Skeletal muscle cell (primary cell): ENCODE results near the gene UBALD2.
"Not testable (repeated sequence)": the region's sequence is repeated elsewhere in the genome, so short reads cannot be mapped to it uniquely, and the experiment has no call there.

Experiments
- DNase-seq: peaks from one replicate; pipeline ENCODE4 v3.0.0-alpha.2; 2010; ENCODE audit warnings: low read depth
- H3K4me3 ChIP-seq: 2 replicates; pipeline ENCODE4 v1.5.1; 2011; ENCODE audit warnings: low read depth, mild to moderate bottlenecking, control low read depth, low read length, moderate library complexity

The UBALD2 gene

DNA sequence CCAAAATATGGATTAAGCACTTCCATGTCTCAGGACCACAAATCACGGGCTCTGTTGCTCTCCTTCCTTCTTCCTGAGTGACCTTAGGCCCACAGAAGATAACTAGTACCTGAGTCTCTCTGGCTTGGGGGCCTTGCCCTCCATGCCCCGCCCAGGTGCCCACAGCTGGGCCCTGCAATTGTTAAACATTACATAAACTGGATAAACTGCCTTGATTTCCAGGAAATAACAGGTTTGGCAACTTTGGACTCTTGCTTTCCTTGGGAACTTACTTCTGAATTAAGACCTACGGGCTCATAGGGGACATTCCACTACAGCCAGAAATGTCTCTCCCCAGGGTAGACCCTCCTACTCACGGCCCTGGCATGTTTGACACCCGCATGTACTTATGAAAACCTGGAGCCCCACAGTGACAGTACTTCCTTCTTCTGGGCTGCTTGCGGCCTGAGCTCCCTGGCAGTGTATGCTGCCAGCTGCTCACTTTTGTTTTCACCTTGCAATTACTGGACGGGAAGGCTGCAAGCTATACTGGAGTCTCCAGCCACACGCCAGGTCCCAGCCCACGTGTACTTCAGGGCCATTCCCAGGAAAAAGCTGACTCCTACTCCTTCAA, 2.3 kb upstream of the UBALD2 start:
- DNase-seq: no peak
- no peak overlapping the region for H3K4me3 ChIP-seq

DNA sequence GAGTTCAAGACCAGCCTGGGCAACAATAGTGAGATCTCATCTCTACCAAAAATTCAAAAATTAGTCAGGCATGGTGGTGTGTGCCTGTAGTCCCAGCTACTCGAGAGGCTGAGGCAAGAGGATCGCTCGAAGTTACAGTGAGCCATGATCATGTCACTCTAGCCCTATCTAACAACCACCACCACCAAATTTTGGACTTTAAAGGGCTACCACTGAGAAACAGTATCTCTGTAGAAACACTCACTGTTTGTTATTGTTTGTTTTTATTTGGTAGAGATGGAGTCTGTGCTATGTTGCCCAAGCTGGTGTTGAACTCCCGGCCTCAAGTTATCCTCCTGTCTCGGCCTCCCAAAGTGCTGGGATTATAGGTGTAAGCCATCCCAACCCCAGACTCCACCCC, 1.3 kb upstream of the UBALD2 start:
- no peak for DNase-seq
- H3K4me3 ChIP-seq: no peak overlapping the region

- no peak overlapping the region for H3K4me3 ChIP-seq
- DNase-seq: no peak
These were observed 758 bp upstream of the UBALD2 start for GRCh38 chr17:76264425-76264754.

DNA sequence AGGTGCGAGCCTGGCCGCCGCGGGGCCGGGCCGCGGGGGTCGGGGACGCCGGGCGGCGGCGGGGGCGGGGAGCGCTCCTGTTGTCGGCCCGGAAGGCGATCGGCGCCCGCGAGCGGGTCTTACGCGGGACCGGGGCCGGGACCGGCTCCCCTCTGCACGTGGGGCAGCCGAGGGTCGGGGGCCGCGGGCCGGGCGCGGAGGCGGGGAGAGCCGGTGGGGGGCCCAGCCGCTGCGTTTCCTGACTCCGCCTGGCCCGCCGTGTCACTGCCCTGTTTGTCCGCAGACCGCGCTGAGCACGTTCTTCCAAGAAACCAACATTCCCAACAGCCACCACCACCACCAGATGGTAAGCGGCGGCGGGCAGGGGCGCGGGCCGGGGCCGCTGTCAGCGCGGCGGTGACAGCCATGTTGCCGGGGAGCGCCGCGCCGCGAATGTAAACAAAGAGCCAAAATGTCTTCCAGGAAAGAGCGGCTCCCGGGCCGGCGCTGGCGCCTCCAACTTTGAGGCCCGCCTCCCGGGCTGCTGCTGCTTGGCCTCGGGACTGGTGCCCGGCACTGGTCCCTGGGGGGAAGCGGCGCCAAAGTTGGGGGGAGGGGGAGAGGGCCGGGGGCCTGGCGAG, 586 bp downstream of the UBALD2 start:
- peak overlapping the region; percentile 70 for H3K4me3 ChIP-seq
- DNase-seq: no peak

- DNase-seq: no peak
- H3K4me3 ChIP-seq: peak overlapping the region; percentile 70
These were observed 1.2 kb downstream of the UBALD2 start for GRCh38 chr17:76266244-76266938.

DNA sequence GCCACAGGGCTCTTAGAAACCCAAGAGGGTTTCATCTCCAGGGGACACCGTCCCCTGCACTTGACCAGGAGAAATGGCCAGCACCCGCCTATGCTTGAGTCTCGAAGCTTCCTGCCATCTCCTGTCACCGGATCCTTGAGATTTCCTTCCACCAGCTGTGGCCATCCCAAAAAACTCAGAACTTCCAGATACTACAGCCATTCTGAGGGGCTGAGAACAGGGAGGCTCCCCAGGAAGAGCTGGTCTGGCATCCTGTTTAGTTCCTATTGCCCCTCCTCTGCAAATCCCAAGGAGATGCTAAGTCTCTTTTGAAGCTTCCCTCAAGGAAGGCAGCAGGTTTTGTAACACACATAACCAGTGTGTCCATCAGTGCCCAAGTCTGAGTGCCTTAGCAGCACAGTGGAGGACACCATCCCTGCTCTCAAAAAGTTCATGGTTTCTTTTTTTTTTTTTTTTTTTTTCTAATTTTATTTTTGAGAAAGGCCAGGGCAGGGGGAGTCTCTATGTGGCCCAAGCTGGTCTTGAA, 2.0 kb downstream of the UBALD2 start:
- H3K4me3 ChIP-seq: peak overlapping the region; percentile 70
- DNase-seq: no peak

DNA sequence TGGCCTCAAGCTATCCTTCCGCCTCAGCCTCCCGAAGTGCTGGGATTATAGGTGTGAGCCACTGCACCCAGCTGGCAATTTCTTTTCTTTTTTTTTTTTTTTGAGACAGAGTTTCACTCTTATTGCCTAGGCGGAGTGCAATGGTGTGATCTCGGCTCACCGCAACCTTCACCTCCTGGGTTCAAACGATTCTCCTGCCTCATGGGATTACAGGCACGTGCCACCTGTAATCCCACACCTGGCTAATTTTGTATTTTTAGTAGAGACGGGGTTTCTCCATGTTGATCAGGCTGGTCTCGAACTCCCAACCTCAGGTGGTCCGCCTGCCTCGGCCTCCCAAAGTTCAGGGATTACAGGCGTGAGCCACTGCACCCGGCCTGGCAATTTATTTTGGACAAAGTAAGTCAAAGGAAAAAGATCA, 2.4 kb downstream of the UBALD2 start:
- not testable (repeated sequence) for H3K4me3 ChIP-seq, DNase-seq

GRCh38 chr17:76268015-76268749, 3.0 kb downstream of the UBALD2 start:
- DNase-seq: no peak
- H3K4me3 ChIP-seq: no peak overlapping the region

DNA sequence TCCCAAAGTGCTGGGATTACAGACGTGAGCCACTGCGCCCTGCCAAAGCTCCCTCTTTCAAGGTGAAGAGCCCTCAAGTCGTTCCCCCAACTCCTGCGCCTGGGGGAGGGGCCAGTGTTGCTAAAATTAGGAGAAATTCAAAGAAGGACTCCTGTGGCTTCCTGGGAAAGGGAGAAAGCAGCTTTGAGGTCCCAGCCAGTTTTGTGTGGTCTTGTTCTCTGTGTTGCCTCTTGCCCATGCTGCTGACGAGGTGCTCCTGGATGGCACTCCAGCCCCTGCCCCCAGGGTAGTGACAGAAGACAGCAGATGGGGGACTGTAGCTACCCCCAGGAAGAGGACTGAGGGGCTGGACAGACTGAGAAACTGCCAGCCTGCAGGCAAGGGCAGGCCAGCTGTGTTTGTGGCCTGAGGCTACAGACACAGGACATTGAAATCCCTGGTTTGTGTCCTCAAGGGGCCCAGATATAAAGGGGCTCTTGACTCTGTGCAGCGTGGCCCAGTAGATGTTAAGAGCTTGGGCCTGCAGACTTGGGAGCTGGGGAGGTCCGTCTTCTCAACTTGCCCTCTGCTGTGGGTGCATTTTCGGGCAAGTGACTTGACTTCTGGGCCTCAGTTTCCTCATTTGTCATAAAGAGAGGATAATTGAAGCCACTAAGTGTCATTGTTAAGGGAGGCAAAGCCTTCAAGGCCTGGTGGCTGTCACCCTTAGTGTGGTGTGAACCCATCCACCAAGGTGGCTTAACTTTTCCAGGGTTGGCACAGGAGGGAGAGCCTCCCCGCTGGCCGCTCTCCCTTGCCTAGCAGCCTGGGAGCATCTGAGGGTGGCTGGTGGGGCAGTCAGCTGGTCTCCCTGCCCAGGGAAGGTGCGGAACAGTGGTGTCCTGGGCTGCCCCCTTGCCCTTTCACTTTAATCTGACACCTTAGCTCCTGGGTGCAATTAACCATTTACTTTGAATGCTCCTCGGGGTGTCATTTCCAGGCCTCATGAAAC, 4.1 kb downstream of the UBALD2 start:
- DNase-seq: no peak
- no peak overlapping the region for H3K4me3 ChIP-seq

GRCh38 chr17:76270127-76270592, 5.0 kb downstream of the UBALD2 start:
- DNase-seq: no peak
- H3K4me3 ChIP-seq: no peak overlapping the region

GRCh38 chr17:76270770-76271668, 5.9 kb downstream of the UBALD2 start:
- H3K4me3 ChIP-seq: no peak overlapping the region
- DNase-seq: no peak

- no peak for DNase-seq
- H3K4me3 ChIP-seq: no peak overlapping the region
These were observed 6.8 kb downstream of the UBALD2 start for GRCh38 chr17:76271669-76272540.

DNA sequence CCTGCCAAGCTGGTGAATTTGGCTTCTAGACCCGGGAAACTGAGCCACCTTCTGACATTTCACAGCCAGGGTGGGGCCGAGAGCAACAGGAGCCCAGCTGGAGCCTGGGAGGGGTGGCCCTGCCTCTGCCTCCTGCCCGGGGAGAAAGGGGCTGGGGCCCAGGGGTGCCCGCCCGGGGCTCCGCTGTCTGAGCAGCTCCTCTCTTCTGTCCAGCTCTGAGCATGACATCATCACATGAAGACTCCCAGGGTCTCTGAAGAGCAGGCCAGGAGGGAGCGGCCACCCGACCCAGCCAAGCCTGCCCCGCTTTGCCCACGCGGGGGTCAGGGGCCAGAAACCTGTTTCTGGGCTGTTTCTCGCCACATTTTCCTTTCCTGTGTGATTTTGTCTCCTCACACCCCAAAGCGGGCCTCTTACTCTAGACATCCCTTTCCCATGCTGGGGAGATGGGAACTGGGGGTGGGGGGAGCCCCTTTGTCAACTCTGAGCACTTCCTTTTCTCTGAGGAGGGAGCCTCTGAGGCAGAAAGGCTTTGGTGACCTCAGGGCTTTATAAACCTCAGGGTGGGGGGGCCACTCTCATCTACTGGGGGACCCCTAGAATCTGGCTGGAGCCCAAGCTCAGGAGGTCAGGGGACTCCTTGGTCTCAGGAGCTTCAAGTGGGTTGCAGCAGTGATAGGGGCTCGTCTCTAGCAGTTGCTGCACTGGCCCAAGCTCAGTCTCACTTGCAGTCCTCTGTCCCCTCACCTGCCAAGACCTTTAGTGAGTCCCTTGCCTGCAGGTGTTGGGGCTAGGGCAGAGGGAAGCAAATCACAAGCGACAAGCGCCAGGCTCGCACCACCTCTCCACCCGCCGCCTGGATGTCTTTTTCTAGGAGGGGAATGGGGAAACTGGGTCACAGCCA, 7.6 kb downstream of the UBALD2 start:
- H3K4me3 ChIP-seq: no peak overlapping the region
- DNase-seq: no peak

GRCh38 chr17:76273445-76274111, 8.4 kb downstream of the UBALD2 start:
- H3K4me3 ChIP-seq: no peak overlapping the region
- no peak for DNase-seq

DNA sequence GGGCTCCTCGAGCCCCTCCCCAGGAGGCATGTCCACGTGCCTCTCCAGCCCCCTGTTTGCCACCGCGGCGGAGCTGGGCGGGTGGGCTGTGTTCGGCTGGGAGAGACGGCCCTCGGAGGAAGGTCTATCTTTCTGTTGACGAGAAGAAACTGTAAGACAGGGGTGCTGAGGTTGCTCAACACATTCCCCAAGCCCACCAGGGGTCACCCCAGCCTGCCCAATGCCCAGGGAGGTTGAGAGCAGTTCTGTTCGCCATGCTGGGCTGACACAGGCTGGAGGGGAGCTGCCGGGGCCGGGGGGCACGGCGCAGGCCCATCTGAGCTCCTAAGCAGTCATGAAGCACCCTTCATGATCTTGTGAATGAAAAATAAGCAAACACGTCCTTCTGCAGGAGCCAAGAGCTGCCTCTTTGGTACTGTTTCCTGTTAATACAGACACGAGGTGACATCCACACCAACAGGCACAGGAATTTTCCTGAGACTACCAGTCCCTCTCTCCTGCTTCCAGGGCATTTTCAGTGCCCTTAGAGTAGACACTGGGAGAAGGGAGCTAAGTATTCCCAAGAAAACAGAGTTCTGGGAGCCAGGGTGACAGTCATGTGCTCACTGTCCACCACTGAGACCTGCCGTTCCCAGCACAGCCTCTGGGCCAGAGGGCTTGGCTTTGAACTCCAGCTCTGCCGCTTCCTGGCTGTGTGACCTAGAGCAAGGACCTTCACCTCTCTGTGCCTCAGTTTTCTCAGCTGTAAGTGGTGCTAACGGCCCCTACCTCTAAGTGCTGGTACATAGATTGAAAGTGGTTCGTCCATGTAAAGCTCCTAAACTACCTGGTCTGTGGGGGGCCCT, 9.2 kb downstream of the UBALD2 start:
- no peak overlapping the region for H3K4me3 ChIP-seq
- DNase-seq: no peak
